GM19099 (cell line): ENCODE data around the gene USP6.

Source experiments
- POLR2A ChIP-seq: IDR thresholded peaks from 3 replicates; pipeline ENCODE4 v1.6.1; 2011; ENCODE audit warnings: low read depth; ENCODE audit not compliant: insufficient read length; ENCODE audit errors: extremely low read depth

USP6 gene

DNA sequence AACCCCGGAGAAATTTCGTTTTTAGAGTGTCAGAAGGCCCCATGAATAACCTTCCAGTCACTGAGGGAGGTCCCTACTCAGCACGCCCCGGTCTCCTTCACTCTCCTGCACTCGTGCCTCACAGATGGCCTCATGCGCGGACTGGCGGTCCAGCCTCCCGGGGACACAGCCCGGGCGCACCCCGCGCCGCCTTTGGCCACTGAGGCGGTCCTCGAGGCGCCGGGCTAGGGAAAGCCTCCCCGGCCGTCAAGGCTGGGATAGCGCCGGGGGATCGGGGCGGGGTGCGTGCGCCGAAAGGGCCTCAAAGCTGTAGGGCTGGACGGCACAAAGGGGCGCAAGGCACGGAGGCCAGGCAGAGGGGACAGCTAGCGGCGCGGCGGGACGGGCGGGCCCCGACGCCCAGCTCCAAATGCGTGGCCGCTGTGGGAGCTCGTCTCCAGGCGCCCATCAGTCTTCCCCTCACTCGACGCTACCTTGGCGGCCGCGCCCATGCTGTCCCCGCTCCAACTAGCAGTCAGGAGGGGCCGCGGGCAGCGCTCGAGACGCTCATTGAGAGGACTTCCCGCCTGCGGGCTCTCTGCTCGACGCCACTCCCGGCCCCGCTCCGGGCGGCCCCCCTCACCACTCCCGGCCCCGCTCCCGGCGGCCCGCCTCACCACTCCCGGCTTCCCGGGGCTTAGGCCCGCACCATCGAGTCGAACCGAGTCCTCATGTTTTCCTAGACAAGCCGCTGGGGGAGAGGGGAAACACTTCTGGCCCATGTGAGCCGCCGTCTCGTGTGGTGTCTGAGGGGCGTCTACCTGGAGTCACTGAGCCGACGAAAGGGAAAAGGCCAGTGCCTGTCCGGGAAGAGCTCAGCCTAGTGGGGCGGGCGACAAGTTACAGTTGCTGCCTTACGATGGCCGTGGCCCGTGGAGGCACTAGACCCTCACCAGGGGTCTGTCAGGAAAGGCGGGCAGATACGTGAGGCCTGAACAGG, at the start of gene USP6:
TSS of gene USP6 (plus strand) at position 360 of the 979 bp plus-strand sequence. CDS start 14,336 bp downstream, outside the sequence.
- no peak for TF ChIP-seq POLR2A

- TF ChIP-seq POLR2A, result no peak
Measured at GRCh38 chr17:5068236-5068635, 47.6 kb upstream of the USP6 start.

DNA sequence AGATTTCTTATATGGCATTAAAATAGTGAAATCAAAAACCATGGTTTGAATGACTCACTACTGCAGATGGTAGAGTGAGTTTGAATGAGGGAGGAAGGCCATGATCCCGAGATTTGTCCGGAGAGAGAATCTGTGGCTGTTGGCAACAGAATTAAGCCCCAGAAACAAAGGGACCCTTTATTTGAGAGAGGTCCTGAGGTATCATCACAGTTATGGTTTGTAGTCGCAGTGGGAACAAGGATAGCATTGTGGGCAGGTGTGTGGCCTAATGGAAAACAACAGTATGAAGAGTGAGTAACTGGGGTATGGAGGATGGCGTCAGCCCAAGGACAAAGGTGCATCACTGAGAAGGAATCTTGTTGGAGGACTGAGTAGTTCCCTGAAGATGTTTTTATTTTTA, 46.1 kb upstream of the USP6 start:
- no peak for TF ChIP-seq POLR2A

- no peak for TF ChIP-seq POLR2A
Measured at GRCh38 chr17:5077781-5078105, 38.1 kb upstream of the USP6 start.

DNA sequence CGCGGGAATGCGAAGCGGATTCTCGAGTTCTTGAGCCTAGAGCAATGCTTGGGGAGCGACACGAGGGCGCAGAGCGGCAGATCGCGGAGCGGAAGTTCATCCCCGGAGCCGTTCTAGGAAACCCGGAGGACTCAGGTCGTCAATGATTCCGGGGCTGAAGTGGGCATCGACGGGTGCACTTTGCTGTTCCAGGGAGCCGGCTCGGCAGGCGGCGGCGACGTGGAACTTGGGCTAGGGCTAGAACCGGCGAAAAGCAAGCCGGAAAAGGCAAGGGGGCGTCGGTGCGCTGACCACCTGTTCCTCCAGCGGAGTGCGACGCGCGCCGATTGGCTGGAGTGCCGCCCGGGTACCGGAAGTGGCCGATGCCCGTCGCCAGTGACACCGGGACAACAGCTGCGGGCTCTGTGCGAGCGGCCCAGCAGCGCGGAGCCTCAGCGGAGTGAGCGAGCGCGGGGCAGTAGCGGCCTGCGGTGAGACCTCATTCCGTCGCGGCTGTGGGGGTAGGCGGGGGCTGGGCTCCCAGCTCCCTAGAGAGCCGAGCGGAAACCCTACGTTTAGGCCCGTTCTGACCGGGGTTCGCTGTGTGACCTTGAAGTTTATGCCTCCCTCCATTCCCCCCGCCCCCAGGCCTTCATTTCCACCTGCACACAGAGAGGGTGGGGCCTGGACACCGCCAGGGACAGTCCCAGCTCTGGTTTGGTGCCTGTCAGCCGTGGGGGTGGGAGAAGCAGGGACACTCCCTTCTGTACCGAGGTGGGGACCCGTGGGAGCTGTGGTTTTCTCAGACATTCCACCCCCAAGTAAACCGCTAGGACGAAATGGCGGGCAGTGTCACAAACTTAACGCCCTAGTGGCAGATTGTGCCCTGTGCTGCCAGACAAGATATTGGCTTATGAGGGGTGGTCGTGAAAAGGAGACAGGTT, 37.5 kb upstream of the USP6 start, which contains the start of gene ZFP3:
TSS of gene ZFP3 (plus strand) at position 362 of the 923 bp plus-strand sequence. CDS start 13,038 bp downstream, outside the sequence.
- TF ChIP-seq POLR2A, result peak; percentile 90

DNA sequence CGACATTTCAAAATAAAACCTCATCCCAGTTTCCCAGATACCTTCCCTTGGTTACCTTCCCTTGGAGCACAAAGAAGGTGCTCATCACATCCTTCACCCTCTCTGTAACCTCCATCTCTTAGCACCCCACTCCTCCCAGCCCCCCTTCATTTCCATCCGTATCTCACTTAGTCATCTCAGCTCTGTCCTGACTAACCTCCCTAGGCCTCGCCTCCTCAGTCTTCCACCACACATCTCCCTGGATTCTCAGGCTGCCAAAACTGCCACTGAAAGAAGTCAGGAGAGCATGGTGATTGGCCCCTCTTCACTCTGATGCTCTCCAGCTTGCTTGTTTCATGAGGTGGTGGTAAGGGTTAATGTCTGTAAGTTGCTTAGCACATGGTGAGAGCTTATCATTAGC, 35.2 kb upstream of the USP6 start:
- TF ChIP-seq POLR2A, result no peak

DNA sequence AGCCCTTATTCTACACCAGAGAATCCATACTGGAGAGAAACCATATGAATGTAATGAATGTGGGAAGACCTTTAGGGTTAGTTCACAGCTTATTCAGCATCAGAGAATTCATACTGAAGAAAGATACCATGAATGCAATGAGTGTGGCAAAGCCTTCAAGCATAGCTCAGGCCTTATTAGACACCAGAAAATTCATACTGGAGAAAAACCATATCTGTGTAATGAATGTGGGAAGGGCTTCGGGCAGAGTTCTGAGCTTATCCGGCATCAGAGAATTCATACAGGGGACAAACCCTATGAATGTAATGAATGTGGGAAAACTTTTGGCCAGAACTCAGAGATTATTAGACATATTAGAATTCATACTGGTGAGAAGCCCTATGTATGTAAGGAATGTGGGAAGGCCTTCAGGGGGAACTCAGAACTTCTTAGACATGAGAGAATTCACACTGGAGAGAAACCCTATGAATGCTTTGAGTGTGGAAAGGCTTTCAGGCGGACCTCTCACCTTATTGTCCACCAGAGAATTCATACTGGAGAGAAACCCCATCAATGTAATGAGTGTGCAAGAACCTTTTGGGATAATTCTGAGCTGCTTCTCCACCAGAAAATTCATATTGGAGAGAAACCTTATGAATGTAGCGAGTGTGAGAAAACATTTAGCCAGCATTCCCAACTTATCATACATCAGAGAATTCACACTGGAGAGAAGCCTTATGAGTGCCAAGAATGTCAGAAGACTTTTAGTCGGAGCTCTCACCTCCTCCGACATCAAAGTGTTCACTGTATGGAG, 23.4 kb upstream of the USP6 start:
- no peak for TF ChIP-seq POLR2A

DNA sequence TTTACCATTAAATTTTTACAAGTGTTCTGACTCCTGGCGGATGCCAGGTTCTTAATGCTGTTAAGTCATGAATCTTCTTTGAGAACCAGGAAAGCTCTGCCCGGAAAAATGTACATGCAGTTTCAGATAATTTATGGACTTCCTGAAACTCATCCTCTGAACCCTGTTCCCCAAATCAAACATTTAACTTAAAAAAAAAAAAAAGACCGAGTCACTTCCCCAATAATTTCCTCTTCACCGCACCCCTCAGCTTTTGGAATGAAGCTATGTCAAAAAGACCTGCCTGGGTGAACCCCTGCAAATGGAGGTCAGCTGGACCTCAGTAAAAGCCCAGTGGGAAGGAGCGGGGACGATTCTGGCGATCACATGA, 19.1 kb upstream of the USP6 start:
- TF ChIP-seq POLR2A, result no peak

GRCh38 chr17:5097101-5097834, 18.6 kb upstream of the USP6 start:
- no peak for TF ChIP-seq POLR2A

DNA sequence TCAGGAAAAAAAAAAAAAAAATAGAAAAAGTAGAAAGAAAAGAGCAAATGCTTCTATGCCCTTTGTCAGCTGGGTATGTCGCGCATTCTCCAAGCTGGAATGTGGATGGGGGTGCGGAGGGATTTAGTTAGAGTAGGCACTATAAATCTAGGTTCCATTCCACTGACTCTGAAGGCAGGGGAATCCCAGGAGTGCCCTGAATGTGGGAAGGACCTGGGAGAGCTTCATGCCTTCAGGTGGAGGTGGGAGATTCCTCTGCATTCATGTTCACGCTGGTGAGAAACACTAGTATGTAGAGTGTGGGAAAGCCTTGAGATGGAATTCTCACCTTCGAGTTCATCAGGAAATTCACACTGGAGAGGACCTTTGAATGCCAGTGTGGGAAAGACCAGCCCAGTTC, 16.6 kb upstream of the USP6 start:
- TF ChIP-seq POLR2A, result no peak

- TF ChIP-seq POLR2A, result no peak
Measured at GRCh38 chr17:5100832-5101231, 15.0 kb upstream of the USP6 start.

DNA sequence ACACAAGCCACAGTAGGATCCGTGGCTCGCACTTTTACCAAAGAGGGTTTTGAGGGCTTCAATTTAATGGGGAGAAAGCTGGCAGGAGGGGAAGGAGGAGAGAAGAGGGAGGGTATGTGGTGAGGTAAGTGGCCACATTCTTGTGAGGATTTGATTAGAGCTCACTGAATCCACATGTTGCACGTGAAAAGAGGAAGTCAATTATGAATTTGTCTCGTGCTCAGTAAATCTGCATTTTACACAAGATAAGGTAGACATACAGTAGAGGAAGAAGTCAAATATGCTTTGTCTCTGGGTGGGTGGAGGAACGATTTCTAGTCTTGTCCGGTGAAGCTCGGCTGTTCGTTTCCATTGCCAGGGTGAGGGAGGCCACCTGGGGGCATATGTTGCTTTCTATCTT, 5.0 kb upstream of the USP6 start:
- no peak for TF ChIP-seq POLR2A

- peak; percentile 76 for TF ChIP-seq POLR2A
Measured at GRCh38 chr17:5111402-5112204, 4.2 kb upstream of the USP6 start, which contains the start of gene ZNF232. ZNF232 (minus strand) TSS chr17:5111878; CDS start chr17:5111822, 56 bp downstream.
